GM23338 (cell line): ENCODE measurements around the gene IRF2. TPM values are rescaled to one million over a fixed set of nuclear protein-coding genes. Genes with fewer than 3 reads are reported as not detected.

Source experiments
- ATAC-seq: fragments of 200-7000 bp; cut with Tn5 transposase; 3 replicates; pipeline ENCODE4 v1.9.1; 2020
- DNase-seq: peaks from one replicate; pipeline ENCODE4 v3.0.0-alpha.2; 2015; ENCODE audit warnings: low spot score
- H2AFZ ChIP-seq: fragments of 200-600 bp; sonication (generic); 2 replicates; pipeline ENCODE4 v1.8.0; 2016; ENCODE audit warnings: antibody characterized with exemption, mild to moderate bottlenecking, moderate library complexity
- H3F3A ChIP-seq: fragments of 200-600 bp; sonication (generic); replicated peaks from 2 replicates; pipeline ENCODE4 v1.8.0; 2017; ENCODE audit warnings: antibody characterized with exemption, mixed run types, low read depth
- H3K27ac ChIP-seq: fragments of 200-600 bp; sonication (generic); 2 replicates; pipeline ENCODE4 v1.6.1; 2016; ENCODE audit warnings: low read depth
- H3K27me3 ChIP-seq: fragments of 200-600 bp; sonication (generic); 2 replicates; pipeline ENCODE4 v1.8.0; 2016; ENCODE audit warnings: mild to moderate bottlenecking, mixed run types, moderate library complexity; ENCODE audit not compliant: insufficient read depth
- H3K36me3 ChIP-seq: fragments of 200-600 bp; sonication (generic); 2 replicates; pipeline ENCODE4 v1.8.0; 2016; ENCODE audit warnings: mild to moderate bottlenecking; ENCODE audit not compliant: insufficient read depth
- H3K4me1 ChIP-seq: fragments of 200-600 bp; sonication (generic); 2 replicates; pipeline ENCODE4 v1.8.0; 2016; ENCODE audit warnings: mild to moderate bottlenecking, moderate library complexity; ENCODE audit not compliant: insufficient read depth
- H3K4me2 ChIP-seq: fragments of 200-600 bp; sonication (generic); 2 replicates; pipeline ENCODE4 v1.7.1; 2017; ENCODE audit warnings: mixed run types
- H3K4me3 ChIP-seq: fragments of 200-600 bp; sonication (generic); 2 replicates; pipeline ENCODE4 v1.6.1; 2016; ENCODE audit warnings: mixed run types
- H3K79me2 ChIP-seq: fragments of 200-600 bp; sonication (generic); replicated peaks from 2 replicates; pipeline ENCODE4 v1.8.0; 2017; ENCODE audit warnings: mild to moderate bottlenecking; ENCODE audit not compliant: insufficient read depth
- H3K9me2 ChIP-seq: fragments of 200-600 bp; sonication (generic); 2 replicates; pipeline ENCODE4 v1.8.0; 2017; ENCODE audit not compliant: insufficient read depth
- H4K20me1 ChIP-seq: fragments of 200-600 bp; sonication (generic); replicated peaks from 2 replicates; pipeline ENCODE4 v1.8.0; 2017; ENCODE audit warnings: mild to moderate bottlenecking; ENCODE audit not compliant: insufficient read depth
- H3K27ac Mint-ChIP-seq: 2 replicates; pipeline ENCODE4 v1.8.0; 2020; ENCODE audit warnings: inconsistent platforms, mild to moderate bottlenecking, moderate library complexity, mixed read lengths
- H3K27me3 Mint-ChIP-seq: 3 replicates; pipeline ENCODE4 v1.8.0; 2022; ENCODE audit warnings: low read depth, mild to moderate bottlenecking, moderate library complexity, mixed read lengths, inconsistent platforms; ENCODE audit not compliant: insufficient read depth, poor library complexity
- H3K36me3 Mint-ChIP-seq: 3 replicates; pipeline ENCODE4 v1.8.0; 2021; ENCODE audit warnings: low read depth, mild to moderate bottlenecking, inconsistent platforms, moderate library complexity, mixed read lengths
- H3K4me1 Mint-ChIP-seq: 3 replicates; pipeline ENCODE4 v1.8.0; 2020; ENCODE audit warnings: mild to moderate bottlenecking, inconsistent platforms, mixed read lengths
- H3K4me3 Mint-ChIP-seq: 3 replicates; pipeline ENCODE4 v1.8.0; 2021; ENCODE audit warnings: moderate library complexity, mild to moderate bottlenecking, inconsistent platforms, mixed read lengths
- H3K9me3 Mint-ChIP-seq: 3 replicates; pipeline ENCODE4 v1.8.0; 2020; ENCODE audit warnings: moderate library complexity, mild to moderate bottlenecking, inconsistent platforms, mixed read lengths
- CTCF ChIP-seq, 2 experiments: fragments of 200-600 bp in 1 of 2; sonication (generic) in 1 of 2; conservative IDR thresholded peaks; 2 replicates each; pipeline versions ENCODE4 v1.5.1 to v1.6.1; 2016 to 2017; ENCODE audit warnings: antibody characterized with exemption in 2 of 2, low read depth in 2 of 2, mild to moderate bottlenecking in 2 of 2, moderate library complexity in 1 of 2
- EZH2phosphoT487 ChIP-seq: fragments of 200-600 bp; sonication (generic); IDR thresholded peaks from one replicate; pipeline ENCODE4 v1.8.1; 2018; ENCODE audit warnings: antibody characterized with exemption; ENCODE audit not compliant: unreplicated experiment
- JUNB ChIP-seq: IDR thresholded peaks from one replicate; pipeline ENCODE4 v1.6.1; 2016; ENCODE audit warnings: antibody characterized with exemption; ENCODE audit not compliant: unreplicated experiment
- NANOG ChIP-seq: IDR thresholded peaks from 2 replicates; pipeline ENCODE4 v1.6.1; 2016; ENCODE audit warnings: antibody characterized with exemption, borderline replicate concordance
- POLR2AphosphoS5 ChIP-seq: IDR thresholded peaks from 2 replicates; pipeline ENCODE4 v1.6.1; 2016; ENCODE audit warnings: antibody characterized with exemption, low read depth
- STAT1 ChIP-seq: IDR thresholded peaks from one replicate; pipeline ENCODE4 v1.6.1; 2016; ENCODE audit warnings: antibody characterized with exemption; ENCODE audit not compliant: unreplicated experiment
- ZNF114 ChIP-seq: fragments of 250-450 bp; sonication (Bioruptor Pico); IDR thresholded peaks from 2 replicates; pipeline ENCODE4 v1.5.0; 2020; ENCODE audit warnings: mild to moderate bottlenecking, moderate library complexity
- ZNF331 ChIP-seq: fragments of 250-450 bp; sonication (Bioruptor Pico); IDR thresholded peaks from 2 replicates; pipeline ENCODE4 v1.5.0; 2020; ENCODE audit warnings: low read depth, mild to moderate bottlenecking, moderate library complexity
- polyA plus RNA-seq: library from polyadenylated mRNA; unstranded; fragments of >200 nt; fragmentation: Nextera tagmentation; extraction: Ambion mirVana; gene quantifications from 2 replicates; pipeline ENCODE4 v1.2.1, GENCODE V29; 2016
- total RNA-seq: library from RNA; depleted of rRNA; stranded (reverse); fragments of >200 nt; shearing (Covaris generic); gene quantifications from 2 replicates; pipeline ENCODE4 v1.2.3, GENCODE V29; 2014
- TF ChIP-seq, protein P1 (sequence below): IDR thresholded peaks from 2 replicates; pipeline ENCODE4 v1.6.1; 2016; ENCODE audit warnings: antibody characterized with exemption
- TF ChIP-seq, protein P2 (sequence below): fragments of 250-450 bp; sonication (Bioruptor Pico); IDR thresholded peaks from 2 replicates; pipeline ENCODE4 v1.5.0; 2020; ENCODE audit warnings: mild to moderate bottlenecking, moderate library complexity
- TF ChIP-seq, protein P3 (sequence below): IDR thresholded peaks from one replicate; pipeline ENCODE4 v1.6.1; 2018; ENCODE audit warnings: antibody characterized with exemption; ENCODE audit not compliant: unreplicated experiment

Gene IRF2
- total and polyA plus RNA-seq, 2 experiments from 2014 or later = 14.7 to 15.0 TPM

GRCh38 chr4:184403384-184403781, 71.0 kb downstream of the IRF2 start:
- H3K79me2 ChIP-seq = no peaks in the 10 kb centered on the region
- H3K4me3 Mint-ChIP-seq = no peak overlapping the region
- no peak overlapping the region for H2AFZ ChIP-seq
- peak overlapping the region; percentile 48 for H3K27ac Mint-ChIP-seq
- DNase-seq (no peak), ATAC-seq (no peak)
- H4K20me1 ChIP-seq = no peaks in the 10 kb centered on the region
- H3K4me1 ChIP-seq = peaks cover 27% of the 10 kb centered on the region
- H3K27ac ChIP-seq = peak overlapping the region; percentile 77
- TF ChIP-seq ZNF331 (no peak), EZH2phosphoT487 (no peak), NANOG (no peak), ZNF114 (no peak), POLR2AphosphoS5 (no peak), STAT1 (no peak), CTCF (conservative IDR thresholded peaks at IDR 0.05; ENCODE audit: low read depth in 2 of 2) (no peak), JUNB (no peak)
- TF ChIP-seq, protein P1, sequence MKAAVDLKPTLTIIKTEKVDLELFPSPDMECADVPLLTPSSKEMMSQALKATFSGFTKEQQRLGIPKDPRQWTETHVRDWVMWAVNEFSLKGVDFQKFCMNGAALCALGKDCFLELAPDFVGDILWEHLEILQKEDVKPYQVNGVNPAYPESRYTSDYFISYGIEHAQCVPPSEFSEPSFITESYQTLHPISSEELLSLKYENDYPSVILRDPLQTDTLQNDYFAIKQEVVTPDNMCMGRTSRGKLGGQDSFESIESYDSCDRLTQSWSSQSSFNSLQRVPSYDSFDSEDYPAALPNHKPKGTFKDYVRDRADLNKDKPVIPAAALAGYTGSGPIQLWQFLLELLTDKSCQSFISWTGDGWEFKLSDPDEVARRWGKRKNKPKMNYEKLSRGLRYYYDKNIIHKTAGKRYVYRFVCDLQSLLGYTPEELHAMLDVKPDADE = no peak
- TF ChIP-seq, protein P2, sequence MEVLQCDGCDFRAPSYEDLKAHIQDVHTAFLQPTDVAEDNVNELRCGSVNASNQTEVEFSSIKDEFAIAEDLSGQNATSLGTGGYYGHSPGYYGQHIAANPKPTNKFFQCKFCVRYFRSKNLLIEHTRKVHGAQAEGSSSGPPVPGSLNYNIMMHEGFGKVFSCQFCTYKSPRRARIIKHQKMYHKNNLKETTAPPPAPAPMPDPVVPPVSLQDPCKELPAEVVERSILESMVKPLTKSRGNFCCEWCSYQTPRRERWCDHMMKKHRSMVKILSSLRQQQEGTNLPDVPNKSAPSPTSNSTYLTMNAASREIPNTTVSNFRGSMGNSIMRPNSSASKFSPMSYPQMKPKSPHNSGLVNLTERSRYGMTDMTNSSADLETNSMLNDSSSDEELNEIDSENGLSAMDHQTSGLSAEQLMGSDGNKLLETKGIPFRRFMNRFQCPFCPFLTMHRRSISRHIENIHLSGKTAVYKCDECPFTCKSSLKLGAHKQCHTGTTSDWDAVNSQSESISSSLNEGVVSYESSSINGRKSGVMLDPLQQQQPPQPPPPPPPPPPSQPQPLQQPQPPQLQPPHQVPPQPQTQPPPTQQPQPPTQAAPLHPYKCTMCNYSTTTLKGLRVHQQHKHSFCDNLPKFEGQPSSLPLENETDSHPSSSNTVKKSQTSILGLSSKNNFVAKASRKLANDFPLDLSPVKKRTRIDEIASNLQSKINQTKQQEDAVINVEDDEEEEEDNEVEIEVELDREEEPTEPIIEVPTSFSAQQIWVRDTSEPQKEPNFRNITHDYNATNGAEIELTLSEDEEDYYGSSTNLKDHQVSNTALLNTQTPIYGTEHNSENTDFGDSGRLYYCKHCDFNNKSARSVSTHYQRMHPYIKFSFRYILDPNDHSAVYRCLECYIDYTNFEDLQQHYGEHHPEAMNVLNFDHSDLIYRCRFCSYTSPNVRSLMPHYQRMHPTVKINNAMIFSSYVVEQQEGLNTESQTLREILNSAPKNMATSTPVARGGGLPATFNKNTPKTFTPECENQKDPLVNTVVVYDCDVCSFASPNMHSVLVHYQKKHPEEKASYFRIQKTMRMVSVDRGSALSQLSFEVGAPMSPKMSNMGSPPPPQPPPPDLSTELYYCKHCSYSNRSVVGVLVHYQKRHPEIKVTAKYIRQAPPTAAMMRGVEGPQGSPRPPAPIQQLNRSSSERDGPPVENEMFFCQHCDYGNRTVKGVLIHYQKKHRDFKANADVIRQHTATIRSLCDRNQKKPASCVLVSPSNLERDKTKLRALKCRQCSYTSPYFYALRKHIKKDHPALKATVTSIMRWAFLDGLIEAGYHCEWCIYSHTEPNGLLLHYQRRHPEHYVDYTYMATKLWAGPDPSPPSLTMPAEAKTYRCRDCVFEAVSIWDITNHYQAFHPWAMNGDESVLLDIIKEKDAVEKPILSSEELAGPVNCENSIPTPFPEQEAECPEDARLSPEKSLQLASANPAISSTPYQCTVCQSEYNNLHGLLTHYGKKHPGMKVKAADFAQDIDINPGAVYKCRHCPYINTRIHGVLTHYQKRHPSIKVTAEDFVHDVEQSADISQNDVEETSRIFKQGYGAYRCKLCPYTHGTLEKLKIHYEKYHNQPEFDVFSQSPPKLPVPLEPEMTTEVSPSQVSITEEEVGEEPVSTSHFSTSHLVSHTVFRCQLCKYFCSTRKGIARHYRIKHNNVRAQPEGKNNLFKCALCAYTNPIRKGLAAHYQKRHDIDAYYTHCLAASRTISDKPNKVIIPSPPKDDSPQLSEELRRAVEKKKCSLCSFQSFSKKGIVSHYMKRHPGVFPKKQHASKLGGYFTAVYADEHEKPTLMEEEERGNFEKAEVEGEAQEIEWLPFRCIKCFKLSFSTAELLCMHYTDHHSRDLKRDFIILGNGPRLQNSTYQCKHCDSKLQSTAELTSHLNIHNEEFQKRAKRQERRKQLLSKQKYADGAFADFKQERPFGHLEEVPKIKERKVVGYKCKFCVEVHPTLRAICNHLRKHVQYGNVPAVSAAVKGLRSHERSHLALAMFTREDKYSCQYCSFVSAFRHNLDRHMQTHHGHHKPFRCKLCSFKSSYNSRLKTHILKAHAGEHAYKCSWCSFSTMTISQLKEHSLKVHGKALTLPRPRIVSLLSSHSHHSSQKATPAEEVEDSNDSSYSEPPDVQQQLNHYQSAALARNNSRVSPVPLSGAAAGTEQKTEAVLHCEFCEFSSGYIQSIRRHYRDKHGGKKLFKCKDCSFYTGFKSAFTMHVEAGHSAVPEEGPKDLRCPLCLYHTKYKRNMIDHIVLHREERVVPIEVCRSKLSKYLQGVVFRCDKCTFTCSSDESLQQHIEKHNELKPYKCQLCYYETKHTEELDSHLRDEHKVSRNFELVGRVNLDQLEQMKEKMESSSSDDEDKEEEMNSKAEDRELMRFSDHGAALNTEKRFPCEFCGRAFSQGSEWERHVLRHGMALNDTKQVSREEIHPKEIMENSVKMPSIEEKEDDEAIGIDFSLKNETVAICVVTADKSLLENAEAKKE (CRISPR knock-in tag) = no peak
- TF ChIP-seq, protein P3, sequence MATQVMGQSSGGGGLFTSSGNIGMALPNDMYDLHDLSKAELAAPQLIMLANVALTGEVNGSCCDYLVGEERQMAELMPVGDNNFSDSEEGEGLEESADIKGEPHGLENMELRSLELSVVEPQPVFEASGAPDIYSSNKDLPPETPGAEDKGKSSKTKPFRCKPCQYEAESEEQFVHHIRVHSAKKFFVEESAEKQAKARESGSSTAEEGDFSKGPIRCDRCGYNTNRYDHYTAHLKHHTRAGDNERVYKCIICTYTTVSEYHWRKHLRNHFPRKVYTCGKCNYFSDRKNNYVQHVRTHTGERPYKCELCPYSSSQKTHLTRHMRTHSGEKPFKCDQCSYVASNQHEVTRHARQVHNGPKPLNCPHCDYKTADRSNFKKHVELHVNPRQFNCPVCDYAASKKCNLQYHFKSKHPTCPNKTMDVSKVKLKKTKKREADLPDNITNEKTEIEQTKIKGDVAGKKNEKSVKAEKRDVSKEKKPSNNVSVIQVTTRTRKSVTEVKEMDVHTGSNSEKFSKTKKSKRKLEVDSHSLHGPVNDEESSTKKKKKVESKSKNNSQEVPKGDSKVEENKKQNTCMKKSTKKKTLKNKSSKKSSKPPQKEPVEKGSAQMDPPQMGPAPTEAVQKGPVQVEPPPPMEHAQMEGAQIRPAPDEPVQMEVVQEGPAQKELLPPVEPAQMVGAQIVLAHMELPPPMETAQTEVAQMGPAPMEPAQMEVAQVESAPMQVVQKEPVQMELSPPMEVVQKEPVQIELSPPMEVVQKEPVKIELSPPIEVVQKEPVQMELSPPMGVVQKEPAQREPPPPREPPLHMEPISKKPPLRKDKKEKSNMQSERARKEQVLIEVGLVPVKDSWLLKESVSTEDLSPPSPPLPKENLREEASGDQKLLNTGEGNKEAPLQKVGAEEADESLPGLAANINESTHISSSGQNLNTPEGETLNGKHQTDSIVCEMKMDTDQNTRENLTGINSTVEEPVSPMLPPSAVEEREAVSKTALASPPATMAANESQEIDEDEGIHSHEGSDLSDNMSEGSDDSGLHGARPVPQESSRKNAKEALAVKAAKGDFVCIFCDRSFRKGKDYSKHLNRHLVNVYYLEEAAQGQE = no peak
- no peaks in the 10 kb centered on the region for H3K9me2 ChIP-seq
- peaks cover 39% of the 10 kb centered on the region for H3K36me3 Mint-ChIP-seq
- H3K4me3 ChIP-seq = no peak overlapping the region
- H3K4me1 Mint-ChIP-seq = peaks cover 52% of the 10 kb centered on the region
- H3K9me3 Mint-ChIP-seq = no peaks in the 10 kb centered on the region
- peaks cover 14% of the 10 kb centered on the region for H3K36me3 ChIP-seq
- no peaks in the 10 kb centered on the region for H3F3A ChIP-seq
- no peaks in the 10 kb centered on the region for H3K27me3 ChIP-seq
- peaks cover 12% of the 10 kb centered on the region for H3K27me3 Mint-ChIP-seq
- no peak overlapping the region for H3K4me2 ChIP-seq
